ENCODE data around the gene ELMOD3. TPM values are rescaled to one million over a fixed set of nuclear protein-coding genes. Genes with fewer than 3 reads are reported as not detected.
"Not testable (repeated sequence)": the region's sequence is repeated elsewhere in the genome, so short reads cannot be mapped to it uniquely, and the experiment has no call there.

The ELMOD3 gene
- total RNA-seq, 1 donor from 2014 or later = 22.3 TPM

GRCh38 chr2:85437488-85438200, 83.1 kb downstream of the ELMOD3 start:
- DNase-seq (ENCODE audit: low read depth) = no peak
- no peaks in the 10 kb centered on the region for H3K27me3 ChIP-seq (ENCODE audit: control insufficient read depth, insufficient read depth, low read length)
- TF ChIP-seq CTCF (IDR thresholded peaks at IDR 0.05; ENCODE audit: insufficient read depth, low read length, poor library complexity, severe bottlenecking) = no peak
- H3K4me3 ChIP-seq (ENCODE audit: low read depth, low read length) = peak overlapping the region; percentile 6
- H3K36me3 ChIP-seq (ENCODE audit: control insufficient read depth, insufficient read depth, low read length) = no peaks in the 10 kb centered on the region

GRCh38 chr2:85438201-85439024, 83.8 kb downstream of the ELMOD3 start:
- no peaks in the 10 kb centered on the region for H3K27me3 ChIP-seq (ENCODE audit: control insufficient read depth, insufficient read depth, low read length)
- no peak for DNase-seq (ENCODE audit: low read depth)
- no peaks in the 10 kb centered on the region for H3K36me3 ChIP-seq (ENCODE audit: control insufficient read depth, insufficient read depth, low read length)
- TF ChIP-seq CTCF (IDR thresholded peaks at IDR 0.05; ENCODE audit: insufficient read depth, low read length, poor library complexity, severe bottlenecking) = no peak
- H3K4me3 ChIP-seq (ENCODE audit: low read depth, low read length) = no peak overlapping the region

GRCh38 chr2:85439025-85439472, 84.5 kb downstream of the ELMOD3 start:
- DNase-seq (ENCODE audit: low read depth) = no peak
- no peaks in the 10 kb centered on the region for H3K27me3 ChIP-seq (ENCODE audit: control insufficient read depth, insufficient read depth, low read length)
- no peaks in the 10 kb centered on the region for H3K36me3 ChIP-seq (ENCODE audit: control insufficient read depth, insufficient read depth, low read length)
- H3K4me3 ChIP-seq (ENCODE audit: low read depth, low read length) = no peak overlapping the region
- peak; percentile 18 for TF ChIP-seq CTCF (IDR thresholded peaks at IDR 0.05; ENCODE audit: insufficient read depth, low read length, poor library complexity, severe bottlenecking)

- not testable (repeated sequence) for DNase-seq (ENCODE audit: low read depth); H3K36me3 ChIP-seq (ENCODE audit: control insufficient read depth, insufficient read depth, low read length); H3K27me3 ChIP-seq (ENCODE audit: control insufficient read depth, insufficient read depth, low read length); H3K4me3 ChIP-seq (ENCODE audit: low read depth, low read length)
Measured at GRCh38 chr2:85439569-85439968, 85.0 kb downstream of the ELMOD3 start.

- no peak for TF ChIP-seq CTCF (IDR thresholded peaks at IDR 0.05; ENCODE audit: insufficient read depth, low read length, poor library complexity, severe bottlenecking)
- no peak for DNase-seq (ENCODE audit: low read depth)
- H3K27me3 ChIP-seq (ENCODE audit: control insufficient read depth, insufficient read depth, low read length) = no peaks in the 10 kb centered on the region
- H3K36me3 ChIP-seq (ENCODE audit: control insufficient read depth, insufficient read depth, low read length) = no peaks in the 10 kb centered on the region
- H3K4me3 ChIP-seq (ENCODE audit: low read depth, low read length) = no peak overlapping the region
Measured at GRCh38 chr2:85439986-85440385, 85.4 kb downstream of the ELMOD3 start.

- Histone ChIP-seq H3K27me3 (ENCODE audit: control insufficient read depth, insufficient read depth, low read length) (no peaks in the 10 kb centered on the region), H3K4me3 (ENCODE audit: low read depth, low read length) (no peak overlapping the region), H3K36me3 (ENCODE audit: control insufficient read depth, insufficient read depth, low read length) (no peaks in the 10 kb centered on the region)
- no peak for TF ChIP-seq CTCF (IDR thresholded peaks at IDR 0.05; ENCODE audit: insufficient read depth, low read length, poor library complexity, severe bottlenecking)
- DNase-seq (ENCODE audit: low read depth) = no peak
Measured at GRCh38 chr2:85440729-85441128, 86.2 kb downstream of the ELMOD3 start.

Measured in kidney epithelial cell (primary cell).